Peyer's patch (tissue), 4 donors: Measurements from ENCODE around the gene DESI2.

Experiments
- CTCF ChIP-seq, 6 experiments: fragments of 450-650 bp in 4 of 6; fragments of 200-600 bp in 2 of 6; sonication (generic) in 1 of 6; IDR thresholded peaks; one replicate each; pipeline ENCODE4 v1.5.1; 2017 to 2019; ENCODE audit warnings: antibody characterized with exemption in 6 of 6, mild to moderate bottlenecking in 3 of 6, moderate library complexity in 1 of 6
- POLR2A ChIP-seq, 2 donors: fragments of 450-650 bp; IDR thresholded peaks; one replicate each; pipeline ENCODE4 v1.5.1; 2017; ENCODE audit warnings: antibody characterized with exemption in 2 of 2, mild to moderate bottlenecking in 2 of 2, moderate library complexity in 2 of 2

DNA sequence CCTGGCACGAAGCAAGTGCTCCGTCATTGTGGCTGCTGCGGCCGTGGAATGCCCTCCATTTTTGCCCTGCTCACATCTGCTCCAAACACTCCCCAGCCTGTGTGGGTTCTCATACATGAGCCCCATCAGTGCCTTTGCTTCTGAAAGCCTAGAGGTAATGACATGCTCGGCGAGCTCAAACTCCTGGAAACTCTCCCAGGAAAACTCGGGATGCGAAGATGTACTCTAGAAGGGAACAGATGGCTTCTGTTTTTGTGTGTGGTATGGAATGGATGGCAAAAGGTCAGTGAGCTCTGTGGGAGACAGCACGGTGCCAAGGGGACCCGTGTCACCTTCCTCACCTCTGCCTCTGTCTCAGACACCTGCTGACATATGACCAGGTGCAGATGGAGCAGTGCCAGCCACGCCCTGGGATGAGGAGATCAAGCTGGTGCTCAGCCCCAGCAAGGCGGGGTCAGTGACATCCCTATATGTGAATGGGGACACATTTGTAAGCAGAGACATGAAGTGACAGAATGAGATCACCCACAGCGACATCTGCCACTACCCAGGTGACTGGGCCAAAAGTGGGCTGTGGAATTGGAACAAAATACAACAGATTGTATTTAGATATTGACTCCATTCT lies 98.5 kb downstream of the DESI2 start:
- no peak for TF ChIP-seq CTCF (IDR thresholded peaks at IDR 0.05)
- TF ChIP-seq POLR2A (IDR thresholded peaks at IDR 0.05): no peak
